ENCODE results near the gene CHTOP. TPM values are rescaled to one million over a fixed set of nuclear protein-coding genes. Genes with fewer than 3 reads are reported as not detected.

CHTOP gene
- total and polyA plus RNA-seq, 2 of the 8 experiments (the other 6 are each of a cell fraction or from before 2014, with no cell fraction given), result 84.6 to 104 TPM

- H3K56ac ChIP-seq (replicated peaks; ENCODE audit: insufficient read length, low read depth, low read length), result no peak overlapping the region
- POLR2A ChIA-PET (ENCODE audit: partially characterized antibody), result interaction anchor here (0.6 to 2.8 kb wide), 4 partner anchors 10 to 76 kb away, joined by 3 to 11 read pairs (median 3); no protein-coding TSS in a partner anchor
- no peak overlapping the region for H3K9ac ChIP-seq (replicated peaks in 1 of 4; ENCODE audit: extremely low read depth in 1 of 4, low read depth in 3 of 4, low read length in 3 of 4)
- no peak overlapping the region for H3K18ac ChIP-seq (ENCODE audit: extremely low read depth, low read length)
- no peak overlapping the region for H2BK120ac ChIP-seq (replicated peaks; ENCODE audit: low read depth, low read length)
- H2AK5ac ChIP-seq (ENCODE audit: low read depth, low read length), result no peak overlapping the region
- H3K23ac ChIP-seq (ENCODE audit: insufficient read length), result no peak overlapping the region
- H3K36me3 ChIP-seq (ENCODE audit: control insufficient read depth in 2 of 4, insufficient read depth in 4 of 4, low read length in 3 of 4), result peaks cover 0 to 5% (median 4%) of the 10 kb centered on the region in 4 experiments; a peak in 2 of 8 replicates
- no peak overlapping the region for H3K4ac ChIP-seq (replicated peaks; ENCODE audit: insufficient read length, low read depth, low read length)
- H3K4me1 ChIP-seq (replicated peaks in 1 of 4; ENCODE audit: control insufficient read depth in 3 of 4, insufficient read depth in 4 of 4, low read length in 3 of 4), result no peaks in the 10 kb centered on the region
- no peak overlapping the region for H2AFZ ChIP-seq (ENCODE audit: low read length)
- no peak overlapping the region for H2BK12ac ChIP-seq (ENCODE audit: low read depth, low read length)
- no peaks in the 10 kb centered on the region; a peak in 1 of 4 replicates for H3K9me3 ChIP-seq (ENCODE audit: insufficient read depth in 2 of 2, low read depth in 1 of 2, low read length in 1 of 2)
- no peak overlapping the region for H3K4me2 ChIP-seq (ENCODE audit: insufficient read depth in 1 of 2, low read depth in 2 of 2, low read length in 2 of 2)
- H3K79me2 ChIP-seq (ENCODE audit: control insufficient read depth in 1 of 2, insufficient read depth in 2 of 2, low read length in 2 of 2), result no peaks in the 10 kb centered on the region
- WGBS, 2 experiments (ENCODE audit: extremely low coverage in 1 of 2, insufficient coverage in 1 of 2, insufficient read length in 1 of 2, insufficient replicate concordance in 2 of 2, low coverage in 1 of 2, low lambda C conversion rate in 2 of 2, missing lambda C conversion rate in 1 of 2), result 91% methylated on average over 11 of the region's 11 CpGs; no CpG with 5 or more reads in 1 of the 2 experiments
- no peak overlapping the region for H2BK15ac ChIP-seq (ENCODE audit: low read length)
- H3K14ac ChIP-seq (ENCODE audit: insufficient read length), result no peak overlapping the region
- H3K4me3 ChIP-seq (ENCODE audit: extremely low read depth in 1 of 4, insufficient read depth in 2 of 4, low read depth in 3 of 4, low read length in 4 of 4), result no peak overlapping the region
- DNase-seq (ENCODE audit: low read depth in 1 of 2, low spot score in 2 of 2) (no peak), FAIRE-seq (no peak)
- H4K5ac ChIP-seq (ENCODE audit: insufficient read length, low read depth, low read length), result no peak overlapping the region
- CTCF ChIA-PET (ENCODE audit: partially characterized antibody), result interaction anchor here (1.0 to 14.0 kb wide), 6 partner anchors 8 to 87 kb away, joined by 3 to 190 read pairs (median 8); partner anchors contain the start of gene NPR1
- H4K91ac ChIP-seq (replicated peaks; ENCODE audit: insufficient read length, low read length), result no peak overlapping the region
- no peak overlapping the region for H2BK20ac ChIP-seq (ENCODE audit: low read length)
- H2BK5ac ChIP-seq (ENCODE audit: low read depth, low read length), result no peak overlapping the region; the same call in 1 of the 2 replicates
- no peaks in the 10 kb centered on the region; a peak in 1 of 7 replicates for H3K27me3 ChIP-seq (replicated peaks in 1 of 4; ENCODE audit: control insufficient read depth in 3 of 4, extremely low read depth in 1 of 4, insufficient read depth in 3 of 4, low read length in 3 of 4)
- H3K79me1 ChIP-seq (ENCODE audit: low read depth, low read length), result no peaks in the 10 kb centered on the region
- no peaks in the 10 kb centered on the region for H4K20me1 ChIP-seq (replicated peaks in 1 of 2; ENCODE audit: control insufficient read depth in 1 of 2, insufficient read depth in 2 of 2, low read length in 2 of 2)
- H4K8ac ChIP-seq (ENCODE audit: extremely low read depth, insufficient read depth, low read length), result no peak overlapping the region
- no peaks in the 10 kb centered on the region for H3K23me2 ChIP-seq (ENCODE audit: low read depth, low read length)
- H3K27ac ChIP-seq (ENCODE audit: low read depth, low read length), result no peak overlapping the region
- TF ChIP-seq CHD2 (IDR thresholded peaks at IDR 0.05; ENCODE audit: low read length), result no peak
- no peak for TF ChIP-seq EZH2 (IDR thresholded peaks at IDR 0.05; ENCODE audit: low read depth, low read length, severe bottlenecking)
- TF ChIP-seq KDM5A (IDR thresholded peaks at IDR 0.05; ENCODE audit: low read length), result no peak
- TF ChIP-seq GTF2F1 (IDR thresholded peaks at IDR 0.05; ENCODE audit: borderline replicate concordance, low read depth, low read length), result no peak
- TF ChIP-seq PHF8 (conservative IDR thresholded peaks at IDR 0.05; ENCODE audit: low read depth, low read length), result no peak
- no peak for TF ChIP-seq CREB1 (IDR thresholded peaks at IDR 0.05)
- no peak for TF ChIP-seq E2F6 (IDR thresholded peaks at IDR 0.05)
- TF ChIP-seq SP2 (IDR thresholded peaks at IDR 0.05; ENCODE audit: low read length), result no peak
- no peak for TF ChIP-seq ASH2L (IDR thresholded peaks at IDR 0.05; ENCODE audit: low read length)
- TF ChIP-seq SIX5 (IDR thresholded peaks at IDR 0.05; ENCODE audit: low read depth, low read length), result no peak
- no peak for TF ChIP-seq CBX5 (IDR thresholded peaks at IDR 0.05; ENCODE audit: low read depth, low read length)
- TF ChIP-seq SP4 (IDR thresholded peaks at IDR 0.05; ENCODE audit: low read length), result no peak
- no peak for TF ChIP-seq SUZ12 (IDR thresholded peaks at IDR 0.05; ENCODE audit: low read length)
These were observed 51.9 kb downstream of the CHTOP start for GRCh38 chr1:153685544-153686340.
